Measurements from ENCODE around the gene MMAA.

GRCh38 chr4:145665773-145666172 is 46.6 kb downstream of the MMAA start:
- TF ChIP-seq, protein P1, sequence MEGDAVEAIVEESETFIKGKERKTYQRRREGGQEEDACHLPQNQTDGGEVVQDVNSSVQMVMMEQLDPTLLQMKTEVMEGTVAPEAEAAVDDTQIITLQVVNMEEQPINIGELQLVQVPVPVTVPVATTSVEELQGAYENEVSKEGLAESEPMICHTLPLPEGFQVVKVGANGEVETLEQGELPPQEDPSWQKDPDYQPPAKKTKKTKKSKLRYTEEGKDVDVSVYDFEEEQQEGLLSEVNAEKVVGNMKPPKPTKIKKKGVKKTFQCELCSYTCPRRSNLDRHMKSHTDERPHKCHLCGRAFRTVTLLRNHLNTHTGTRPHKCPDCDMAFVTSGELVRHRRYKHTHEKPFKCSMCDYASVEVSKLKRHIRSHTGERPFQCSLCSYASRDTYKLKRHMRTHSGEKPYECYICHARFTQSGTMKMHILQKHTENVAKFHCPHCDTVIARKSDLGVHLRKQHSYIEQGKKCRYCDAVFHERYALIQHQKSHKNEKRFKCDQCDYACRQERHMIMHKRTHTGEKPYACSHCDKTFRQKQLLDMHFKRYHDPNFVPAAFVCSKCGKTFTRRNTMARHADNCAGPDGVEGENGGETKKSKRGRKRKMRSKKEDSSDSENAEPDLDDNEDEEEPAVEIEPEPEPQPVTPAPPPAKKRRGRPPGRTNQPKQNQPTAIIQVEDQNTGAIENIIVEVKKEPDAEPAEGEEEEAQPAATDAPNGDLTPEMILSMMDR (IDR thresholded peaks at IDR 0.05; ENCODE audit: insufficient read depth, low read length): no peak
- TF ChIP-seq SPI1 (IDR thresholded peaks at IDR 0.05; ENCODE audit: borderline replicate concordance, low read depth): no peak
